ENCODE measurements around the gene PDE1C.

The PDE1C gene

GRCh38 chr7:31982962-31983361 is 87.2 kb downstream of the PDE1C start:
- Histone ChIP-seq H3K4me1 (ENCODE audit: control insufficient read depth, insufficient read depth, low read length) (no peaks in the 10 kb centered on the region), H3K9me3 (ENCODE audit: control insufficient read depth, insufficient read depth, low read length) (no peaks in the 10 kb centered on the region), H3K36me3 (ENCODE audit: control insufficient read depth, insufficient read depth, low read length) (no peaks in the 10 kb centered on the region), H3K4me3 (ENCODE audit: low read depth, low read length) (no peak overlapping the region), H3K27me3 (ENCODE audit: control insufficient read depth, insufficient read depth, low read length) (peaks cover 4% of the 10 kb centered on the region), H3K9ac (ENCODE audit: low read depth, low read length) (no peak overlapping the region)

GRCh38 chr7:31981874-31982390 is 88.3 kb downstream of the PDE1C start:
- H3K27me3 ChIP-seq (ENCODE audit: control insufficient read depth, insufficient read depth, low read length) = peaks cover 2% of the 10 kb centered on the region
- H3K9me3 ChIP-seq (ENCODE audit: control insufficient read depth, insufficient read depth, low read length) = no peaks in the 10 kb centered on the region
- no peak overlapping the region for H3K9ac ChIP-seq (ENCODE audit: low read depth, low read length)
- no peaks in the 10 kb centered on the region for H3K36me3 ChIP-seq (ENCODE audit: control insufficient read depth, insufficient read depth, low read length)
- no peaks in the 10 kb centered on the region for H3K4me1 ChIP-seq (ENCODE audit: control insufficient read depth, insufficient read depth, low read length)
- H3K4me3 ChIP-seq (ENCODE audit: low read depth, low read length) = no peak overlapping the region

GRCh38 chr7:31979690-31980330 is 90.4 kb downstream of the PDE1C start:
- no peaks in the 10 kb centered on the region for H3K36me3 ChIP-seq (ENCODE audit: control insufficient read depth, insufficient read depth, low read length)
- H3K27me3 ChIP-seq (ENCODE audit: control insufficient read depth, insufficient read depth, low read length) = peaks cover 2% of the 10 kb centered on the region
- H3K9ac ChIP-seq (ENCODE audit: low read depth, low read length) = no peak overlapping the region
- no peaks in the 10 kb centered on the region for H3K9me3 ChIP-seq (ENCODE audit: control insufficient read depth, insufficient read depth, low read length)
- H3K4me1 ChIP-seq (ENCODE audit: control insufficient read depth, insufficient read depth, low read length) = no peaks in the 10 kb centered on the region
- no peak overlapping the region for H3K4me3 ChIP-seq (ENCODE audit: low read depth, low read length)

DNA sequence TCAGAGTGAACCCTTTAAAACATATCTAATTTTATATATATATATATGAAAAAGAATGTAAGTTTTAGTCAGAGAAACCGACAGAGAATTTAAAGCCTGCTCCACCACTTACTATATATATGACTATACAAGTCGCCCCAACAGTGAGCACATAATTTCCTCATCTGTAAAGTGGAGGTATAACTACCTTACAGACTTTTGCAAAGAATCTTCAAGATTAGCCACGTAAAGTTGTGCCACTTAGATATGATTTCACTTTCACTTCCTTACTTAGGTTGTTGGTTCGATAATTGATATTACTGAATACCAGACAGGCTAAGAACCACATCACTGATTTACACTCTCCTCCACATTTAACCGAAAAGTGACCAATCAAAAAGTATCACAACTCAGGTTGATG is 94.7 kb downstream of the PDE1C start:
- Histone ChIP-seq H3K9me3 (ENCODE audit: control insufficient read depth, insufficient read depth, low read length) (no peaks in the 10 kb centered on the region), H3K36me3 (ENCODE audit: control insufficient read depth, insufficient read depth, low read length) (no peaks in the 10 kb centered on the region), H3K9ac (ENCODE audit: low read depth, low read length) (no peak overlapping the region), H3K4me1 (ENCODE audit: control insufficient read depth, insufficient read depth, low read length) (no peaks in the 10 kb centered on the region), H3K27me3 (ENCODE audit: control insufficient read depth, insufficient read depth, low read length) (no peaks in the 10 kb centered on the region), H3K4me3 (ENCODE audit: low read depth, low read length) (no peak overlapping the region)

DNA sequence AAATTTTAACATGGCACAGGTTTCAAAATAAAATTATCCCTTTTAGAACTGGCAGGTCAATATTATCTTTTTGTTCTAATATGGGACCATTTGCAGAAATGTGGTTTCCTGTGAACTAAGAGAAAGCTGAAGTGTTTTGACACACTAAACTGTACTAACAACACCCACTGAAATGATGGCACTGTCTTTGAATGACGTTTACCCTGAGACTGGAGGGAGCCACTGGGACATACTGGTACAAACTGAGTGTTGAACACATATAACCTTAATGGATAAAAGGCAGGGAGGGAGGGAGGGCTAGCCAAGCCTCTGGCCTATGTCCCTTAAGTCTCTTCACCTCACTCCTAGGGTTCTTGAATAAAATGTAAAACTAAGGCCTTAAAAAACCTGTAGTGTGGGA is 95.9 kb downstream of the PDE1C start:
- no peaks in the 10 kb centered on the region for H3K36me3 ChIP-seq (ENCODE audit: control insufficient read depth, insufficient read depth, low read length)
- H3K4me1 ChIP-seq (ENCODE audit: control insufficient read depth, insufficient read depth, low read length) = no peaks in the 10 kb centered on the region
- no peak overlapping the region for H3K4me3 ChIP-seq (ENCODE audit: low read depth, low read length)
- no peaks in the 10 kb centered on the region for H3K27me3 ChIP-seq (ENCODE audit: control insufficient read depth, insufficient read depth, low read length)
- H3K9me3 ChIP-seq (ENCODE audit: control insufficient read depth, insufficient read depth, low read length) = no peaks in the 10 kb centered on the region
- no peak overlapping the region for H3K9ac ChIP-seq (ENCODE audit: low read depth, low read length)

DNA sequence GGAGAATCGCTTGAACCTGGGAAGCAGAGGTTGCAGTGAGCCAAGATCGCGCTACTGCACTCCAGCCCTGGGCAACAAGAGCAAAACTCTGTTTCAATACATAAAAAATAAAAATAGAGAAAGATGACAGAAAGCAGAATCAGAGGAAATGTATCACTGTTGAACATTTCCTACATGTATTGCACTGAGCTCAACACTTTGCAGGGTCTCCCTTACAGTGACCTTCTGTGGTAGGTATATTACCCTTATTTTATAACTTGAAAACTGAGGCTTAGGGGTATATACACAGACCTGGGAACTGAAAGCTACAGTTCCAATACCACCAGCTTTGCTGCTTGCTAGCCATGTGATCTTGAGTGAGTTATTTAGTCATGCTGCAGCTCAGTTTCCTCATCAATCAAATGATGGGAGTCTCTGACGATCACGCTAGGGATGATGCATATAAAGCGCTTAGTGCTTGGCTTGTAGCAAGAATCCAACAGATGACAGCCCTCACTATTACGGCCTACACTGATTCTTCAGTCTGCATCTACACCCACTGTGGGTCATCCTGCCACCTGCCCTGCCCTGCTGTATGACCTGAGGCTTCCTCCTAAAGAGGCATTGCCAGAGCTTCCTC is 99.0 kb downstream of the PDE1C start:
- H3K4me1 ChIP-seq (ENCODE audit: control insufficient read depth, insufficient read depth, low read length) = no peaks in the 10 kb centered on the region
- H3K9ac ChIP-seq (ENCODE audit: low read depth, low read length) = no peak overlapping the region
- no peaks in the 10 kb centered on the region for H3K36me3 ChIP-seq (ENCODE audit: control insufficient read depth, insufficient read depth, low read length)
- no peaks in the 10 kb centered on the region for H3K9me3 ChIP-seq (ENCODE audit: control insufficient read depth, insufficient read depth, low read length)
- H3K4me3 ChIP-seq (ENCODE audit: low read depth, low read length) = no peak overlapping the region
- no peaks in the 10 kb centered on the region for H3K27me3 ChIP-seq (ENCODE audit: control insufficient read depth, insufficient read depth, low read length)

- Histone ChIP-seq H3K4me3 (ENCODE audit: low read depth, low read length) (no peak overlapping the region), H3K4me1 (ENCODE audit: control insufficient read depth, insufficient read depth, low read length) (no peaks in the 10 kb centered on the region), H3K36me3 (ENCODE audit: control insufficient read depth, insufficient read depth, low read length) (no peaks in the 10 kb centered on the region)
These were observed 99.7 kb downstream of the PDE1C start for GRCh38 chr7:31970501-31970900.

DNA sequence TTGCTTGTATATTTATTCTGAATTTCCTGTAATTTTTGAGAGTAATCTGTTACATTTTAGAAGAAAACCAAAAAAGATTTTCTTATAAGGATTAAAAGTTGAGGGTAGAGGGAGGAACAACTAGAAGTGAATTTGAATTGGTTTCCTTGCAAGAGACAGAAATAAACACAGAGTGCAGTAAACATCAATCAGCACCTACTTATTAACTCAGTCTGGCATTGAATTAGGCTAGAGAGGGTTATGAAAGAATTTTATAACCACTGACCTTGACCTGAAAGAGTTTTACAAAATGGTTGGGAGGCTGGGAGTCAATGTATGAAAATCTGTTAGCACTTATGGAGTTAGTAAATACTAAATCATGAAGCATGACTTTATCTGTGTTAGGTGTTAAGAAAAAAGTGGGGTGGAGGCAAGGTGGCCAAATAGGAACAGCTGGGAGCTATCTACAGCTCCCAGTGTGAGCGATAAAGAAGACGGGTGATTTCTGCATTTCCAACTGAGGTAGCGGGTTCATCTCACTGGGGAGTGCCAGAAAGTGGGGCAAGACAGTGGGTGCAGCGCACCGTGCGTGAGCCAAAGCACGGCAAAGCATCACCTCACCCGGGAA is 106.5 kb downstream of the PDE1C start:
- H3K9me3 ChIP-seq (ENCODE audit: control insufficient read depth, insufficient read depth, low read length) = peaks cover 3% of the 10 kb centered on the region
- no peak overlapping the region for H3K9ac ChIP-seq (ENCODE audit: low read depth, low read length)
- no peaks in the 10 kb centered on the region for H3K4me1 ChIP-seq (ENCODE audit: control insufficient read depth, insufficient read depth, low read length)
- H3K4me3 ChIP-seq (ENCODE audit: low read depth, low read length) = no peak overlapping the region
- H3K27me3 ChIP-seq (ENCODE audit: control insufficient read depth, insufficient read depth, low read length) = no peaks in the 10 kb centered on the region
- H3K36me3 ChIP-seq (ENCODE audit: control insufficient read depth, insufficient read depth, low read length) = no peaks in the 10 kb centered on the region

More at GRCh38 chr7:31970501-31970900, 99.7 kb downstream of the PDE1C start:
- Histone ChIP-seq H3K9me3 (ENCODE audit: control insufficient read depth, insufficient read depth, low read length) (no peaks in the 10 kb centered on the region), H3K9ac (ENCODE audit: low read depth, low read length) (no peak overlapping the region), H3K27me3 (ENCODE audit: control insufficient read depth, insufficient read depth, low read length) (no peaks in the 10 kb centered on the region)

- Histone ChIP-seq H3K27me3 (ENCODE audit: control insufficient read depth, insufficient read depth, low read length) (no peaks in the 10 kb centered on the region), H3K9ac (ENCODE audit: low read depth, low read length) (no peak overlapping the region), H3K4me1 (ENCODE audit: control insufficient read depth, insufficient read depth, low read length) (no peaks in the 10 kb centered on the region), H3K4me3 (ENCODE audit: low read depth, low read length) (no peak overlapping the region), H3K36me3 (ENCODE audit: control insufficient read depth, insufficient read depth, low read length) (no peaks in the 10 kb centered on the region), H3K9me3 (ENCODE audit: control insufficient read depth, insufficient read depth, low read length) (peaks cover 3% of the 10 kb centered on the region)
These were observed 108.0 kb downstream of the PDE1C start for GRCh38 chr7:31962246-31962645.

DNA sequence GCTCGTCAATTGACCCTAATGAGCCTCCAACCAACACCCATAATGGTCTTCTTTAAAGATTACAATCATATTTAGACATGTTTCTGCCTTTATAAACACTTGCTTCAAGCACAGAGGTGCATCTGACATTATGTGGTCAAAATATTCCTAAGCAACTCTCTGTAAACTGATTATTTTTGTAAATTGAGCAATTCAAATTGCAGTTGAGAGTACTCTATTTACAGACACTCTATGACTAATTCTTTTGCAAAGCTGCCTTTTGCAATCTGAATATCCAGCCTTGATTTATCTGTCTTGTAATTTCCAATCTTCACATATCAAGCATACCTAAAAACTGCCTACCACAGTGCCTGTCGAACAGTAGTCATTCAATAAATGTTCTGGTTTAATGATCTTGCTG is 112.0 kb downstream of the PDE1C start:
- H3K4me3 ChIP-seq (ENCODE audit: low read depth, low read length) = no peak overlapping the region
- no peaks in the 10 kb centered on the region for H3K9me3 ChIP-seq (ENCODE audit: control insufficient read depth, insufficient read depth, low read length)
- H3K27me3 ChIP-seq (ENCODE audit: control insufficient read depth, insufficient read depth, low read length) = no peaks in the 10 kb centered on the region
- H3K9ac ChIP-seq (ENCODE audit: low read depth, low read length) = no peak overlapping the region
- no peaks in the 10 kb centered on the region for H3K4me1 ChIP-seq (ENCODE audit: control insufficient read depth, insufficient read depth, low read length)
- H3K36me3 ChIP-seq (ENCODE audit: control insufficient read depth, insufficient read depth, low read length) = no peaks in the 10 kb centered on the region

GRCh38 chr7:31957756-31958155 is 112.5 kb downstream of the PDE1C start:
- Histone ChIP-seq H3K9me3 (ENCODE audit: control insufficient read depth, insufficient read depth, low read length) (no peaks in the 10 kb centered on the region), H3K27me3 (ENCODE audit: control insufficient read depth, insufficient read depth, low read length) (no peaks in the 10 kb centered on the region), H3K9ac (ENCODE audit: low read depth, low read length) (no peak overlapping the region), H3K4me3 (ENCODE audit: low read depth, low read length) (no peak overlapping the region), H3K4me1 (ENCODE audit: control insufficient read depth, insufficient read depth, low read length) (no peaks in the 10 kb centered on the region), H3K36me3 (ENCODE audit: control insufficient read depth, insufficient read depth, low read length) (no peaks in the 10 kb centered on the region)

All from iPS-15b (cell line).